Testis (tissue), 3 donors: Measurements from ENCODE around the gene GHRH. TPM values are rescaled to one million over a fixed set of nuclear protein-coding genes. Genes with fewer than 3 reads are reported as not detected.
A peak's percentile ranks its signal among the peaks of the same experiment; 100 is the strongest.

Source experiments
- DNase-seq: peaks from one replicate; pipeline ENCODE4 v3.0.0-alpha.2; 2019
- H3K27ac ChIP-seq, 2 donors: fragments of 200-600 bp; sonication (generic); one replicate each; pipeline ENCODE4 v1.5.1; 2019
- H3K27me3 ChIP-seq: fragments of 200-600 bp; sonication (generic); one replicate; pipeline ENCODE4 v1.5.1; 2019
- H3K36me3 ChIP-seq: fragments of 200-600 bp; sonication (generic); one replicate; pipeline ENCODE4 v1.5.1; 2017; ENCODE audit warnings: low read depth; ENCODE audit errors: missing control alignments
- H3K4me1 ChIP-seq: fragments of 200-600 bp; sonication (generic); one replicate; pipeline ENCODE4 v1.5.1; 2019
- H3K4me3 ChIP-seq, 2 donors: fragments of 200-600 bp; sonication (generic); one replicate each; pipeline ENCODE4 v1.5.1; 2017 to 2019
- H3K9me3 ChIP-seq: fragments of 200-600 bp; sonication (generic); one replicate; pipeline ENCODE4 v1.5.1; 2017
- CTCF ChIP-seq, 3 experiments: fragments of 450-650 bp in 2 of 3; fragments of 200-600 bp in 1 of 3; sonication (generic) in 1 of 3; IDR thresholded peaks; one replicate each; pipeline ENCODE4 v1.5.1; 2016 to 2019; ENCODE audit warnings: antibody characterized with exemption in 3 of 3, mild to moderate bottlenecking in 2 of 3, moderate library complexity in 1 of 3
- POLR2A ChIP-seq: fragments of 450-650 bp; IDR thresholded peaks from one replicate; pipeline ENCODE4 v1.6.1; 2017; ENCODE audit warnings: antibody characterized with exemption, mild to moderate bottlenecking, moderate library complexity
- WGBS, 2 donors: methylation state at CpG; one replicate each; pipeline ENCODE4 v1.1.5; 2018; 5-methylcytosine and 5-hydroxymethylcytosine counted together
- intact Hi-C: fragments of 100-400 bp; cut with DNase I; formaldehyde crosslinking; loops from one replicate; pipeline ENCODE4 v1.15.1; 2023; ENCODE audit warnings: low total_unique reads
- polyA plus RNA-seq: library from polyadenylated mRNA; stranded (reverse); fragments of 350-450 nt; fragmentation: Illumina TruSeq; extraction: RNeasy Lipid Tissue Mini Kit (QIAGEN cat#74804); gene quantifications from one replicate; pipeline ENCODE4 v1.2.3, GENCODE V29; 2014; ENCODE audit warnings: low read depth, low replicate concordance; ENCODE audit not compliant: insufficient read depth
- total RNA-seq, 2 donors: library from RNA; depleted of rRNA; stranded (reverse); fragments of >200 nt; gene quantifications; one replicate each; pipeline ENCODE4 v1.2.3, GENCODE V29; 2016

The GHRH gene
- total and polyA plus RNA-seq, 3 donors from 2014 or later: not detected

- DNase-seq: no peak
- Histone ChIP-seq H3K9me3 (no peaks in the 10 kb centered on the region), H3K27me3 (no peaks in the 10 kb centered on the region), H3K4me3 (no peak overlapping the region), H3K27ac (no peak overlapping the region), H3K4me1 (no peaks in the 10 kb centered on the region), H3K36me3 (no peaks in the 10 kb centered on the region)
- intact Hi-C loops: no loop called here
- WGBS, 2 donors: 72 to 79% methylated on average over 4 of the region's 4 CpGs
- TF ChIP-seq CTCF (IDR thresholded peaks at IDR 0.05): no peak
Measured at GRCh38 chr20:37242503-37242902, 19.1 kb downstream of the GHRH start.

GRCh38 chr20:37240337-37241067 lies 21.1 kb downstream of the GHRH start:
- no peaks in the 10 kb centered on the region for H3K4me1 ChIP-seq
- H3K9me3 ChIP-seq: no peaks in the 10 kb centered on the region
- DNase-seq: no peak
- H3K27ac ChIP-seq: no peak overlapping the region
- no peak overlapping the region for H3K4me3 ChIP-seq
- no peaks in the 10 kb centered on the region for H3K36me3 ChIP-seq
- H3K27me3 ChIP-seq: no peaks in the 10 kb centered on the region
- WGBS, 2 donors: 72 to 96% methylated on average over 3 of the region's 3 CpGs
- TF ChIP-seq CTCF (IDR thresholded peaks at IDR 0.05) (no peak), POLR2A (no peak)
- intact Hi-C loops: no loop called here

- Histone ChIP-seq H3K4me1 (no peaks in the 10 kb centered on the region), H3K27ac (peak overlapping the region in 1 of 2 donors; percentile 20), H3K4me3 (no peak overlapping the region), H3K27me3 (no peaks in the 10 kb centered on the region), H3K9me3 (no peaks in the 10 kb centered on the region), H3K36me3 (no peaks in the 10 kb centered on the region)
- no peak for TF ChIP-seq CTCF (IDR thresholded peaks at IDR 0.05)
- no peak for TF ChIP-seq POLR2A
- intact Hi-C loops: no loop called here
- 60 to 68% methylated on average over 1 of the region's 1 CpG for WGBS, 2 donors
- DNase-seq: no peak
Measured at GRCh38 chr20:37238935-37239451, 22.6 kb downstream of the GHRH start.

GRCh38 chr20:37238426-37238825 lies 23.2 kb downstream of the GHRH start:
- no peaks in the 10 kb centered on the region for H3K4me1 ChIP-seq
- 89 to 91% methylated on average over 6 of the region's 6 CpGs for WGBS, 2 donors
- no peaks in the 10 kb centered on the region for H3K36me3 ChIP-seq
- TF ChIP-seq CTCF (IDR thresholded peaks at IDR 0.05): no peak
- no peak for TF ChIP-seq POLR2A
- intact Hi-C loops: no loop called here
- H3K9me3 ChIP-seq: no peaks in the 10 kb centered on the region
- no peaks in the 10 kb centered on the region for H3K27me3 ChIP-seq
- H3K27ac ChIP-seq: no peak overlapping the region
- no peak overlapping the region for H3K4me3 ChIP-seq
- DNase-seq: no peak

- Histone ChIP-seq H3K27ac (no peak overlapping the region), H3K9me3 (no peaks in the 10 kb centered on the region), H3K27me3 (no peaks in the 10 kb centered on the region), H3K36me3 (no peaks in the 10 kb centered on the region), H3K4me3 (no peak overlapping the region), H3K4me1 (no peaks in the 10 kb centered on the region)
- DNase-seq: no peak
- TF ChIP-seq POLR2A: no peak
- 96% methylated on average over 5 of the region's 5 CpGs for WGBS, 2 donors
- intact Hi-C loops: no loop called here
Measured at GRCh38 chr20:37237656-37238055, 24.0 kb downstream of the GHRH start.
